HG03520 (cell line): ENCODE data around the gene CCL4.

Experiments
- ATAC-seq: cut with Tn5 transposase; IDR thresholded peaks from one replicate; pipeline ENCODE4 v1.9.1; 2021; ENCODE audit warnings: mild to moderate bottlenecking, moderate library complexity; ENCODE audit not compliant: unreplicated experiment

CCL4 gene

DNA sequence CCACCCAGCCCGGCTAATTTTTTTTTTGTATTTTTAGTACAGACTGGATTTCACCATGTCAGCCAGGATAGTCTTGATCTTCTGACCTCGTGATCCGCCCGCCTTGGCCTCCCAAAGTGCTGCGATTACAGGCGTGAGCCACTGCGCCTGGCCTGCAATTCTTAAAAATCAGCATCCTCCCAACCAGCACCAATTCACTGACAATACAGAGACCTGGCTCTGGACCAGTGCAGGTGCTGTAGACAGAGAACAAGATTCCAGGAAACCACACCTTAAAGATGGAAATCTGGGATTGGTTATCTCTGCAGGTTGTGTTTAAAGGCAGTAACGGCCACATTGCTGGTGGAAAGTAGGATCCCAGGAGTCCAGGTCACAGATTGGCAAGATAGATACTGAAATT lies 39.2 kb downstream of the CCL4 start:
- no peak for ATAC-seq

DNA sequence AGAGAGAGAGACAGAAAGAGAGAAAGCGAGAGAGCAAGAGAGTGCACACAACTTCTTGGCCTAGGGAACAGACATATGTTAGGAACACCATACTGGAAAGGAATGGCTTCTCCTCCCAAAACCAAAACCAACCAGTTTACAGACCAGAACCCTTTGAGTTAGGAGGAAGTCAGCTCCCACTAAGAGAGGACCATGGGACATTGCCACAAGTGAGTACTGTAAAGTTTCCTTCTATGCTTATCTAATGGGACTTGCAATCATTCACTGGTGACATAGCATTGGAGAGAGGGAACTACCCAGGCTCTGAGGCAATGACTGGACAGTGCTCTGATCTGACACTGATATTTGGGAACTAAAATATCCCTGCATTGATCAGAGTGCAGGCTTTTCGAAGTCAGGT lies 40.4 kb downstream of the CCL4 start:
- no peak for ATAC-seq

DNA sequence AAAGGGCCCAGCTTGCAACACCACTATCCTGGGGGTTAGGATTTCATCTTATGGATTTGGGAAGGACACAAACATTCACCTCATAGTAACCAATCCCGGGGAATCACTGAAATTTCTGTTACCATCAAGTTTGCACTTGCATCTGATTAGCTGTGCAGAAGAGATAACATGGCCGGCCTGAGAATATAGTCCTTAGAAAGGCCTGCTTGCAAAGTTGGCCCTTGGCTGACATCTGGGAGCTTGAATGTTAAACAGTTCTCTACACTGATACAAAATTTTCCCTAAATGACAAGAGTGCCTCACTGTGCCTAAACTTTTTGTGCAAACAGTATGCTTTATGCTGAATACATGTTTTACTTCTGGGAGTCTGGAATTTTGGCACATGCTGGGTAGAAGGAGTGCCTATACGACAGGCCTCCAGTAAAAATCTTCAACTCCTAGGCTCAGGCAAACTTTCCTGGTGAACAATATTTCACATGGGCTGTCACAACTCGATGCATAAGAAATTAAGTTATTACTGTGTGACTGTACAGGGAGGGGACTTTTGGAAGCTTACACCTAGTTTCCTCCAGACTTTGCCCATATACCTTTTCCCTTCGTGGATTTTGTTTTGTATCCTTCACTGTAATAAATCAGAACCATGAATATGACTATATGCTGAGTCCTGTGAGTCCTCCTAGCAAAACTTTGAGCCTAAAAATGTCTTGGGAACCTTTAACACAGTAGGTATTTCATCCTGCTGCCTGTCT lies 41.5 kb downstream of the CCL4 start:
- ATAC-seq: no peak

DNA sequence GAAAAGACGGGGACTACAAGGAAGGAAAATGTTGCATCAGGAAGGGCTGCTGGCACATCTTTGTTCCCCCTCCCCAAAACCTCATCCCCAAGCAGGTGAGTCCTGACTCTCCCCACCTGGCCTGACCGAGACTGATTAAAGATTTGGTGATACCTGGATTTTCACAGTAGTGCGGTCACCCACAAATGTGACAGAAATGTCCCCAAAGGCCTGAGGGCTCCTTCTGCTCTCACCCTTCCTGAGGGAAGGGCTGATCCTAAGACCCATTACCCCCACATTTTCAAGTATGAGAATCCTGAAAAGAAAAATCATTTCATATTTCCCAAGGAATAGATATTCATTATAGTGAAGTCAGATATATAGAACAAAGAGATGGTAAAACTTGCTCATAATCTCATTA lies 44.0 kb downstream of the CCL4 start:
- no peak for ATAC-seq

DNA sequence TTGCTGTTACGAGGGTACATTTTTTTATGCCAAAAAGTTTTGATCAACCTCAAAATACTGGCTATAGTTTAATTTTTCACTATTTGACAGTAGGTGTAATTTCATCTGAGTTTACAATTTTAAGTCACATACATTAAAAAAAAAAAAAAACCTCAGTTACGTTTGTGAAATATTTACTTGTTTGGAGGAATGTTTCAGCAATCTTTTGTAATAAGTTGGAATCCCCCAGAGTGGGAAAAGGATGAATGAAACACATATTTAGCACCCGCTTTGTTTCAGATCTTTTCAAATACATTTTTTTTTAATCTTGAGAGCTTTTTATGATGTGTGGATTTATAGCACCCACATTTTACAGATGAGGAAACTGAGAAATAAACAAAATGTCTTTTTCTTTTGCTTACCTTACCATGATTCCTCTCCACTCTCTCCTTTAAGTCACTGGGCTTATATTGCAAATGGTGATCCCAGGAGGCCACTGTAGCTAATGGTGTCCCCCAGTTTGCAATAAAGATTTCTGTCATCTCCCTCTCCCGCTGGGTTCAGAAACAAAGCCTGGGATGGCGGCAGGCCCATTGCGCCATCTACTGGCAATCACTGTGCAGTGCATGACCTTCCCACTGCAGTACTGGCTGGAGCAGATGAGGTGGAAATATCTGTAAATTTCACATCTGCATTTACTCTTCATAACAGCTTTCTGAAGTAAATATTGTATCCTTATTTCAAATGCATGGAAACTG lies 45.1 kb downstream of the CCL4 start:
- ATAC-seq: no peak

DNA sequence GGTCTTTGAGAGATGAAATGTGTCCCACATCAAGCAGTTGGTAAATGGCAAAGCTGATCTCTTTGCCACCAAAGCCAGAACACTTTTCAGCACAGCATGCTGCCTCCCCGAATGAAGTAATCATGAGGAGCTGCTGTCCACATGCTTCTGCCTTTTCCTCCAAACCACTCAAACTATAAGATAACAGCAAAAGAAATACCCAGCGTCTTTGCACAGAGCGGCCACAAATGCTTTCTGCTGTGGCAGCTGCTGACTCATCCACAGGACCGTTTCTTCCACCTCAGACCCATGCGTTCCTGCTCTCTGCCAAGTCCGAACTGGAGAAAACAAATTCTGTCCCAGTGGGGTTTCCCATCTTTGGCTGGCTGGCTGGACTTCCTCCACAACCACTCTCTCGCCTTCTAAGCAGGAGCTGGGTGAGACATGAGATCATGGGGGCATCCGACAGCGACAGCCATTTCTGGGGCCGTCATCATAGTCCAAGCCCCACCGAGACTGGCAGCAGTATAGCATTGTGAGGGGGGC lies 45.7 kb downstream of the CCL4 start:
- ATAC-seq: no peak

DNA sequence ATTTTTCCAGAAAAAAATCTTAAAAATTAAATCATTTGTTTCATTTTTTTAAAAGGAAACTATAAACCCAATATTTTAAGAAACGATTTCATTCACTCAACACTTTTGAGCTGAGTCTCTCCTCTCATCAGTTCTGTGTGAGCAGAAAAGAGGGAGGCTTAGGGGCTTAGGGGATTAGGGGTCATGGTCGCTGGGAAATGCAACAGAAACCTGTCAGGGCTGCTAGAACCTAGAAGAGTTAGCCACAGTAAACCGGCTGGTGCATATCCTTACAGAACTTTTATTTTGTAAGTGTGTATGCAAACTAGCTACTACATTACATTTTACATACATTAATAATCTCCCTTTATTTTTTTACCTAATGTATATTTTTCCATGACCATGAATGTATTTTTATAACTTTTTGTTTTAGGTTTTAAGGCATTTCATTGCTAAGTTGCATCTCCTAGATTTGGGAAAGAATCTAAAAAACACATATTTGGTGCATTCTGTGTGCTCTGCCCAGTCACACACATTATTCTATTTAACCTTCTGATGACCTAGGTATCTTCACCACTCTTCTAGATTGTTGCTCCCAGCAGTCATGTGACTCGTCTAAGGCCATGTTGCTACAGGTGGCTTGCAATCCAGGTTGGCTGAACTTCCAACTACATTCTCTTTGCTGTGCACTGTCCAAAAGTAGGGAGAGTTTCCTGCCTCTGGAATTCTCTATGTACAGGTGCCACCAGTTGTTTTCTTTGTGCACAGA lies 48.4 kb downstream of the CCL4 start:
- no peak for ATAC-seq

DNA sequence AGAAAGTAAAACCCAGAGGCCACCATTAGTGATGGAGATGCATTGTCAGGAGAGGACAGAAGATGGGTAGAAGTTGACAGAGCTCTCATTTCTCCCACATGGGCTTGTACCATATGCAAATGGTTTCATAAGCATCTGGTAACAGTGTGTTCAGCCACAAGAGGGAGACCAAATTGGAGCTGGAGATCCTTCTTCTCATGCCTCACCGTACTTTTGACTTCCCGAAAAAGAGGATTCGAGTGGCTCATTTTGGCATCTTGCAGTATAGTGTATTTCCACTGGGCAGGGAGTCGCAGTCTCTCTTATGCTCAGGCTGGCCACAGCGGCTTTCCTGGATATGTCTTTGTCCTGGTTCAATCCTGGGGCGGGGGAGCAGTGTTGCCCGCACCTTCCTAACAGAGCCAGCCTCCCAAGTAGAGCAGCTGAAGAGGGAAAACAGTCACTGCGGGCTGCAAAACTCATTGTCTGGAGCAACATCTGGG lies 49.1 kb downstream of the CCL4 start:
- ATAC-seq: no peak

DNA sequence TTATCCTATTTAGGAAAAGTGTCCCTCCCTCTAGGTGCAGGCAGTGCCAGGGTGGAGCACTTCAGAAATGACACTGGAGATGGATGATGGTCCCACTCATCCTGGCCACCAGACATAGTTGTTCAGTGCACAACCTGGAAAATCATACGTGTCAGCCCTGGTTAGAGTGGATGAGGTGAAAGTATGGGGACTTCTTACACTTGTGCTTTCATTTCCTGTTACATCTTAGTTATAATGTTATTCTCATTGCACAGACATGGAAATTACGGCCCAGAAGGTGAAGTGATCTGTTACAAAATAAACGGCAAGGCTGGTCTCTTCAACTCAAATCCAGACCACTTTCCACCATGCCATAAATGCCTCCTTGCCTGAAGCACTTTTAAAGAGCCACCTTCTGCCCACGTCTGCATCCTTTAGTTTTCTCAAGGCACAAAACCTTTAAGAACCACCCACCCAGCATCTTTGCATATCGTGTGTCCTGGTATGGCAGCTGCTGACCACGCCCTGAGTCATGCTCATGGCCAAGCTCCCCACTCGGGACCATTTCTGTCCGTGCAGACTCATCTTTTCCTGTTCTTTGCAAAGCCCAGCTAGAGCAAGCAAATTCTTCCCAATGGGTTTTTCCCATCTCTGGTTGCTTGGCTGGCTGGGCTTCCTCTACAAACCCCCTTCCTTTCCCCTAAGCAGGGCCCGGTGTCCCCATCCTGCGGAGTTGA lies 50.4 kb downstream of the CCL4 start:
- no peak for ATAC-seq
